K562 (cell line): ENCODE results near the gene TYW3. TPM values are rescaled to one million over a fixed set of nuclear protein-coding genes. Genes with fewer than 3 reads are reported as not detected.

Experiments
- DIDO1 ChIP-seq: fragments of 450-650 bp; IDR thresholded peaks from 2 replicates; pipeline ENCODE4 v1.6.1; 2016; ENCODE audit warnings: low read depth, missing biosample characterization, missing genetic modification characterization
- ELF4 ChIP-seq: fragments of 450-650 bp; formaldehyde crosslinking; IDR thresholded peaks from 2 replicates; pipeline ENCODE4 v1.4.0; 2022; ENCODE audit warnings: missing genetic modification characterization
- ETV1 ChIP-seq: fragments of 450-650 bp; conservative IDR thresholded peaks from 2 replicates; pipeline ENCODE4 v1.6.1; 2016; ENCODE audit warnings: missing genetic modification characterization, control low read depth, low read depth, missing compliant biosample characterization
- HDAC2 ChIP-seq: fragments of 450-650 bp; IDR thresholded peaks from 2 replicates; pipeline ENCODE4 v1.6.1; 2016; ENCODE audit warnings: mild to moderate bottlenecking
- KDM1A ChIP-seq, 2 experiments: fragments of 450-650 bp; IDR thresholded peaks; 2 replicates each; pipeline ENCODE4 v1.6.1; 2016; ENCODE audit warnings: mild to moderate bottlenecking in 2 of 2
- KLF1 ChIP-seq: fragments of 450-650 bp; IDR thresholded peaks from 2 replicates; pipeline ENCODE4 v1.6.1; 2016; ENCODE audit warnings: missing genetic modification characterization, missing compliant biosample characterization
- LARP7 ChIP-seq: fragments of 450-650 bp; IDR thresholded peaks from 2 replicates; pipeline ENCODE4 v1.6.1; 2016
- MED1 ChIP-seq: sonication (generic); formaldehyde crosslinking; IDR thresholded peaks from 2 replicates; pipeline ENCODE4 v1.8.1; 2023; ENCODE audit warnings: missing genetic modification reagents, borderline replicate concordance
- PHF20 ChIP-seq: fragments of 450-650 bp; IDR thresholded peaks from 2 replicates; pipeline ENCODE4 v1.6.1; 2018; ENCODE audit not compliant: partially characterized antibody
- PRPF4 ChIP-seq: fragments of 200-400 bp; formaldehyde crosslinking; IDR thresholded peaks from one replicate; pipeline ENCODE4 v1.6.1; 2017; ENCODE audit warnings: low read length, low read depth, mild to moderate bottlenecking; ENCODE audit not compliant: insufficient read depth, poor library complexity, severe bottlenecking
- RBM25 ChIP-seq: fragments of 200-400 bp; formaldehyde crosslinking; IDR thresholded peaks from 2 replicates; pipeline ENCODE4 v1.6.1; 2018; ENCODE audit warnings: low read length, low read depth, moderate library complexity; ENCODE audit not compliant: severe bottlenecking
- SP1 ChIP-seq: sonication (generic); formaldehyde crosslinking; IDR thresholded peaks from 2 replicates; pipeline ENCODE4 v1.8.1; 2022; ENCODE audit warnings: mild to moderate bottlenecking, missing genetic modification reagents
- ZNF695 ChIP-seq: fragments of 450-650 bp; formaldehyde crosslinking; IDR thresholded peaks from 2 replicates; pipeline ENCODE4 v1.4.0; 2020; ENCODE audit warnings: mild to moderate bottlenecking, moderate library complexity
- ZNF785 ChIP-seq: fragments of 250-450 bp; sonication (Bioruptor Pico); IDR thresholded peaks from 2 replicates; pipeline ENCODE4 v1.4.0; 2020; ENCODE audit warnings: mild to moderate bottlenecking
- ZNF830 ChIP-seq: fragments of 250-450 bp; sonication (Bioruptor Pico); IDR thresholded peaks from 2 replicates; pipeline ENCODE4 v1.5.0; 2021; ENCODE audit warnings: mild to moderate bottlenecking
- polyA plus RNA-seq, 8 experiments: library from polyadenylated mRNA; depleted of rRNA in 4 of 8; stranded (reverse) in 5 of 8; unstranded in 3 of 8; fragments of >200 nt; fragmentation: Nextera tagmentation in 2 of 8; fragmentation: Illumina TruSeq in 1 of 8; extraction: Ambion mirVana in 2 of 8; extraction: Trizol in 1 of 8; gene quantifications; 2 replicates each; pipeline versions ENCODE4 v1.2.1 to v1.2.3, GENCODE V29; 2011 to 2014; ENCODE audit warnings: inconsistent platforms in 1 of 8, missing spikeins in 1 of 8
- total RNA-seq, 7 experiments: library from RNA; depleted of rRNA in 6 of 7; stranded (reverse); fragments of >200 nt in 6 of 7; fragmentation: Illumina TruSeq in 2 of 7; extraction: Trizol in 2 of 7; gene quantifications; 2 replicates each; pipeline versions ENCODE4 v1.2.1 to v1.2.3, GENCODE V29; 2011 to 2021; ENCODE audit warnings: low replicate concordance in 1 of 7
- TF ChIP-seq, protein P1 (sequence below): sonication (generic); formaldehyde crosslinking; IDR thresholded peaks from 2 replicates; pipeline ENCODE4 v1.8.1; 2023; ENCODE audit warnings: mild to moderate bottlenecking, missing genetic modification reagents
- TF ChIP-seq, protein P2 (sequence below): sonication (generic); formaldehyde crosslinking; IDR thresholded peaks from 2 replicates; pipeline ENCODE4 v1.9.0; 2022; ENCODE audit warnings: mild to moderate bottlenecking, missing genetic modification reagents
- TF ChIP-seq, protein P3 (sequence below): sonication (generic); formaldehyde crosslinking; IDR thresholded peaks from 2 replicates; pipeline ENCODE4 v1.8.0; 2022; ENCODE audit warnings: mild to moderate bottlenecking, missing genetic modification reagents
- TF ChIP-seq, protein P4 (sequence below): fragments of 250-450 bp; sonication (Bioruptor Pico); IDR thresholded peaks from 2 replicates; pipeline ENCODE4 v1.8.0; 2021; ENCODE audit warnings: borderline replicate concordance, mild to moderate bottlenecking, moderate library complexity; ENCODE audit not compliant: poor library complexity, severe bottlenecking
- TF ChIP-seq, protein P5 (sequence below): fragments of 250-450 bp; sonication (Bioruptor Pico); IDR thresholded peaks from 2 replicates; pipeline ENCODE4 v1.5.0; 2021
- TF ChIP-seq, protein P6 (sequence below): fragments of 250-450 bp; sonication (Bioruptor Pico); IDR thresholded peaks from 2 replicates; pipeline ENCODE4 v1.4.0; 2020; ENCODE audit warnings: mild to moderate bottlenecking

The TYW3 gene
- total and polyA plus RNA-seq, 9 of the 15 experiments (the other 6 are each of a cell fraction or from before 2014, with no cell fraction given), result 22.0 to 54.0 (median 41.1) TPM

DNA sequence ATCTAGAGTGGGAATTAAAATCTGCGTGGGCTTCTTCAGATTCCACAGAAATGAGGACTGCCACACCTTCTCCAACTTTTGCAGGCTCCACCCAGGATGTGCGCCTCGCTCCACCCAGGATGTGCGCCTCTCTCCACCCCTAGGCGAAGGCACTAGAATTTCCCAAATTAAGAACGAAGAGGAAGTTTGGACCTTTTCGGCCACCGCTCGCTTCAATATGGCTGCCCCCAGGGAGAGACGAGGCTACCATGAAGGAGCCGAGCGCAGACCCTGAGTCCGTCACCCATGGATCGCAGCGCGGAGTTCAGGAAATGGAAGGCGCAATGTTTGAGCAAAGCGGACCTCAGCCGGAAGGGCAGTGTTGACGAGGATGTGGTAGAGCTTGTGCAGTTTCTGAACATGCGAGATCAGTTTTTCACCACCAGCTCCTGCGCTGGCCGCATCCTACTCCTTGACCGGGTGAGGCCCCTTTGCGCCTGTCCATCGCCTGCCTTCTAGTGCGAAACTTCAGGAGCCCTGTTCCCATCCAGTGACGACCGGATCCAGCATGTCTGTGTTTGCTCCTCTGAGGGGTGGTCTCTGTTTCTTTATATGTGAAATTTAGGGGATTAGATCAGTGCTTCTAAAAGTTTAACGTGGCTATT is at the start of gene TYW3, which contains the start of gene CRYZ (continued):
- TF ChIP-seq, protein P1, sequence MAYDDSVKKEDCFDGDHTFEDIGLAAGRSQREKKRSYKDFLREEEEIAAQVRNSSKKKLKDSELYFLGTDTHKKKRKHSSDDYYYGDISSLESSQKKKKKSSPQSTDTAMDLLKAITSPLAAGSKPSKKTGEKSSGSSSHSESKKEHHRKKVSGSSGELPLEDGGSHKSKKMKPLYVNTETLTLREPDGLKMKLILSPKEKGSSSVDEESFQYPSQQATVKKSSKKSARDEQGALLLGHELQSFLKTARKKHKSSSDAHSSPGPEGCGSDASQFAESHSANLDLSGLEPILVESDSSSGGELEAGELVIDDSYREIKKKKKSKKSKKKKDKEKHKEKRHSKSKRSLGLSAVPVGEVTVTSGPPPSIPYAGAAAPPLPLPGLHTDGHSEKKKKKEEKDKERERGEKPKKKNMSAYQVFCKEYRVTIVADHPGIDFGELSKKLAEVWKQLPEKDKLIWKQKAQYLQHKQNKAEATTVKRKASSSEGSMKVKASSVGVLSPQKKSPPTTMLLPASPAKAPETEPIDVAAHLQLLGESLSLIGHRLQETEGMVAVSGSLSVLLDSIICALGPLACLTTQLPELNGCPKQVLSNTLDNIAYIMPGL (CRISPR knock-in tag), result no peak
- TF ChIP-seq KLF1 (tag) (no peak), RBM25 (no peak), PRPF4 (no peak), MED1 (CRISPR knock-in tag) (no peak), KDM1A (IDR thresholded peaks at IDR 0.05) (no peak), HDAC2 (peak; percentile 81; the same call in 1 of the 2 replicates), DIDO1 (tag) (peak; percentile 91), SP1 (CRISPR knock-in tag) (peak; percentile 71), PHF20 (peak; percentile 92), ZNF830 (no peak), ZNF785 (CRISPR knock-in tag) (no peak), ETV1 (peak; percentile 55), ZNF695 (CRISPR knock-in tag) (no peak), LARP7 (no peak), ELF4 (CRISPR knock-in tag) (no peak)
- TF ChIP-seq, protein P2, sequence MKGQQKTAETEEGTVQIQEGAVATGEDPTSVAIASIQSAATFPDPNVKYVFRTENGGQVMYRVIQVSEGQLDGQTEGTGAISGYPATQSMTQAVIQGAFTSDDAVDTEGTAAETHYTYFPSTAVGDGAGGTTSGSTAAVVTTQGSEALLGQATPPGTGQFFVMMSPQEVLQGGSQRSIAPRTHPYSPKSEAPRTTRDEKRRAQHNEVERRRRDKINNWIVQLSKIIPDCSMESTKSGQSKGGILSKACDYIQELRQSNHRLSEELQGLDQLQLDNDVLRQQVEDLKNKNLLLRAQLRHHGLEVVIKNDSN, result no peak
- TF ChIP-seq, protein P3, sequence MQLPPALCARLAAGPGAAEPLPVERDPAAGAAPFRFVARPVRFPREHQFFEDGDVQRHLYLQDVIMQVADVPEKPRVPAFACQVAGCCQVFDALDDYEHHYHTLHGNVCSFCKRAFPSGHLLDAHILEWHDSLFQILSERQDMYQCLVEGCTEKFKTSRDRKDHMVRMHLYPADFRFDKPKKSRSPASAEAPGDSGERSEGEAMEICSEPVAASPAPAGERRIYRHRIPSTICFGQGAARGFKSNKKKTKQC (CRISPR knock-in tag), result peak; percentile 62; the same call in 1 of the 2 replicates
- TF ChIP-seq, protein P4, sequence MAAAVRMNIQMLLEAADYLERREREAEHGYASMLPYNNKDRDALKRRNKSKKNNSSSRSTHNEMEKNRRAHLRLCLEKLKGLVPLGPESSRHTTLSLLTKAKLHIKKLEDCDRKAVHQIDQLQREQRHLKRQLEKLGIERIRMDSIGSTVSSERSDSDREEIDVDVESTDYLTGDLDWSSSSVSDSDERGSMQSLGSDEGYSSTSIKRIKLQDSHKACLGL (CRISPR knock-in tag), result peak; percentile 91
- TF ChIP-seq, protein P5, sequence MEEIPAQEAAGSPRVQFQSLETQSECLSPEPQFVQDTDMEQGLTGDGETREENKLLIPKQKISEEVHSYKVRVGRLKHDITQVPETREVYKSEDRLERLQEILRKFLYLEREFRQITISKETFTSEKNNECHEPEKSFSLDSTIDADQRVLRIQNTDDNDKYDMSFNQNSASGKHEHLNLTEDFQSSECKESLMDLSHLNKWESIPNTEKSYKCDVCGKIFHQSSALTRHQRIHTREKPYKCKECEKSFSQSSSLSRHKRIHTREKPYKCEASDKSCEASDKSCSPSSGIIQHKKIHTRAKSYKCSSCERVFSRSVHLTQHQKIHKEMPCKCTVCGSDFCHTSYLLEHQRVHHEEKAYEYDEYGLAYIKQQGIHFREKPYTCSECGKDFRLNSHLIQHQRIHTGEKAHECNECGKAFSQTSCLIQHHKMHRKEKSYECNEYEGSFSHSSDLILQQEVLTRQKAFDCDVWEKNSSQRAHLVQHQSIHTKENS (CRISPR knock-in tag), result no peak
- TF ChIP-seq, protein P6, sequence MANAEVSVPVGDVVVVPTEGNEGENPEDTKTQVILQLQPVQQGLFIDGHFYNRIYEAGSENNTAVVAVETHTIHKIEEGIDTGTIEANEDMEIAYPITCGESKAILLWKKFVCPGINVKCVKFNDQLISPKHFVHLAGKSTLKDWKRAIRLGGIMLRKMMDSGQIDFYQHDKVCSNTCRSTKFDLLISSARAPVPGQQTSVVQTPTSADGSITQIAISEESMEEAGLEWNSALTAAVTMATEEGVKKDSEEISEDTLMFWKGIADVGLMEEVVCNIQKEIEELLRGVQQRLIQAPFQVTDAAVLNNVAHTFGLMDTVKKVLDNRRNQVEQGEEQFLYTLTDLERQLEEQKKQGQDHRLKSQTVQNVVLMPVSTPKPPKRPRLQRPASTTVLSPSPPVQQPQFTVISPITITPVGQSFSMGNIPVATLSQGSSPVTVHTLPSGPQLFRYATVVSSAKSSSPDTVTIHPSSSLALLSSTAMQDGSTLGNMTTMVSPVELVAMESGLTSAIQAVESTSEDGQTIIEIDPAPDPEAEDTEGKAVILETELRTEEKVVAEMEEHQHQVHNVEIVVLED, result no peak
